NCI-H345 treated with DMSO at 0.1 percent for 48 hours (cell line): ENCODE results near the gene TENM3.

Experiments
- DNase-seq: peaks from one replicate; lab custom pipeline; 2025; ENCODE audit not compliant: unreplicated experiment; lab: John Stamatoyannopoulos, UW

TENM3 gene

DNA sequence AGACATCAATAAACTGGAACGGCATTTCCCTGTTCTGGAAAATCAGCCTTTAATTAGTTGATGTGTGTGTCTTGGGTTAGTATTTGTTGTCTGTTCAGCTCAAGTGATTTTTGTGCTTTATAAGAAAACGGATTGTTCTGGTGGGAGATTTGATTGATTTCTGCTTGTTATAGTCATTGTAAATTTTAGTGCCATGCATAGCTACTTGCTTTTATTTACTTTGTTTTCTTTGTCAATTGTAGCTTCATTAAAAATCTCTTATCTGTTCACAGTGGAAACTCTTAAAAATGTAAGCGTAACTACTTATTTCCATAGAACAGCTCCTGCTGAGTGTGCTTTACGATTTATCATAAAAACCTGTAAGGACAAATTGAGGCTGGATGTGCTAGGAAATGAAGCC, 253.2 kb downstream of the TENM3 start:
- no peak for DNase-seq

GRCh38 chr4:182502064-182502463, 258.9 kb downstream of the TENM3 start:
- no peak for DNase-seq

DNA sequence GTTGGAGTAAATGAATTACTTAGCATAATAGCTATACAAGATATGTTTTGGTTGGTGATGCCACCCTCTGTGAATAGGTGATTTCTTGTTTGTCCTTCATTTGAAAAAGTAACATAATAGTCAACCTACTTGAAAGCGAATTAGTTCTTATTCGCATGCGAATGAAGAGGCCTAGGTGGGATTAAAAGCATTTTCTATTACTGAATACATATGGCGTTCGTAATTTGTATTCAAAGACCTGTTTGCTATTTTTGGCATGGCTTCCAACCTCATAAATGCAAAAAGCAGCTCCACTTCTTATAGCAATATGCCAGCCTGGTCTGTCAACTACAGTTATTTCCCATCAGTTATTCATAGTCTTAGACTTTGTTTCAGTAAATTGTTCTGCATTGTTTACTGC, 261.3 kb downstream of the TENM3 start:
- no peak for DNase-seq

DNA sequence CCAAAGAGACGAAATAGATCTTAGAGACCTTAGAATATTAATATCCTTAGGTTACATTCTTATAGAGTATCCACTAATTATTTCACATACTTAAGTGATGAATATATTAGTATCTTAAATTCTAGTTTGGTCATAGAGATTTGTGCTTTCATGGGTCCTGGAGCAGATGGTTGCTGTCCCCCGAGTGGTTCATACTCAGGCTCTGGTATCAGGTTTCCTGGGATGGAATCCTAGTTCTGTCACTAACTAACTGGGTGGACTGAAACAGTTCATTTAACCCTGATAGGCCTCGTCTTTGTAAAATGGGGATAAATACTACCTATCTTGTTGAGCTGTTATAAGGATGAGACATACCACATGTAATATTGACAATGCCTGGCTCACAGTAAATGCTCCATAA, 264.6 kb downstream of the TENM3 start:
- DNase-seq: no peak

GRCh38 chr4:182510836-182511235, 267.6 kb downstream of the TENM3 start:
- DNase-seq: no peak

- DNase-seq: no peak
These were observed 270.5 kb downstream of the TENM3 start for GRCh38 chr4:182513587-182514291.

DNA sequence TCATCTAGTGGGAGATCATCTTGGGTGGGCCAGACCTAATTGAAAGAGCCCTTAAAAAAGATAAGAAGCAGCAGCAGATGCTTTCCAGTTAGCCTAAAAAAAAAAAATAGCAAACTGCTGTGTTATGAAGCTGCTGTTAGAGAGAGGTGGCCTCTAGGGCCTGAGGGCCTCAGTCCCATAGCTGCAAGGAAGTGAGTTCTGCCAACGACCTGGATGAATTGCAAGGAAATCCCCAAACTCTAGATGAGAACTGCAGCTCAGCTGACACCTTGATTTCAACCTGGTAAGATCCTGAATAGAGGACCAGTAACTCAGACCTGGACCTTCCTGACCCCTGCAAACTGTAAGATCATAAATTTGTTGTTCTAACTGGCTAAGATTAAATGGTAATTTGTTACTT, 275.2 kb downstream of the TENM3 start:
- DNase-seq: no peak

DNA sequence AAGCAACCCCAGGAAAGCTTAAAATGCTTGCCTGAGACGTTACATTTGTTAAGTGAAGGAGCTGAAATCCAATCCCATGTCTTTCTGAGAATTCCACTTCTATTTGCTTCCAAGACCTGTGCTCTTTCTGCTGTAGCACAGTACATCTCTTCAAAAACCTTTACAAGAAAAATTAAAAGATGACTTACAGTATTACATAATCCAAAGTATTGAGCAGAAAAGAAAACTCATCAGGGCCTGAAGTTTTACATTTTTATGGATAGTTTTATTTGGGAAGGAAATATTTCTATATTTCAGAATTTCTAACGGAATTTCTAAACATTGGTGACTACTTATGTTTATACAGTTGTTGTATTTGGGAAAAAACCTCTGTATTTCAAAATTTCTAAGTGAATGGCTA, 276.3 kb downstream of the TENM3 start:
- no peak for DNase-seq

DNA sequence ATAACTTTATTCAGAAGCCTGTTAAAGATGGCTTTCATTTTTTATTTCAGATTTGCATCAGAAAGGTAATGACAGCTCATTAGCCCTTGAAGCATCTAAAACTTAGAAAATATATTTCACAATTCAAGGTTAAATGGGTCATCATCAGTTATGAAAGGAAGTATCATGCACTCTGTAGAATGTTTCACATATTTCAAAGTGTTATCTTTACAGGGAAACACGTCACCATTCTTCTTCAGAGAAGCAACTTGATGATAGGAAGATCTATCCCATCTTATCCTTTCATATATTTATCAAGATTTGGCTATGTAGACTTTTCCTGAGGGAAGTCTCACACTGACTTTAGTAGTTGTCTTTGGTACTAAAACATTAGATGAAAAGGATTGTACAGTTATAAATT, 277.8 kb downstream of the TENM3 start:
- DNase-seq: no peak

GRCh38 chr4:182528819-182529218, 285.6 kb downstream of the TENM3 start:
- DNase-seq: no peak

GRCh38 chr4:182530451-182530850, 287.2 kb downstream of the TENM3 start:
- DNase-seq: no peak

DNA sequence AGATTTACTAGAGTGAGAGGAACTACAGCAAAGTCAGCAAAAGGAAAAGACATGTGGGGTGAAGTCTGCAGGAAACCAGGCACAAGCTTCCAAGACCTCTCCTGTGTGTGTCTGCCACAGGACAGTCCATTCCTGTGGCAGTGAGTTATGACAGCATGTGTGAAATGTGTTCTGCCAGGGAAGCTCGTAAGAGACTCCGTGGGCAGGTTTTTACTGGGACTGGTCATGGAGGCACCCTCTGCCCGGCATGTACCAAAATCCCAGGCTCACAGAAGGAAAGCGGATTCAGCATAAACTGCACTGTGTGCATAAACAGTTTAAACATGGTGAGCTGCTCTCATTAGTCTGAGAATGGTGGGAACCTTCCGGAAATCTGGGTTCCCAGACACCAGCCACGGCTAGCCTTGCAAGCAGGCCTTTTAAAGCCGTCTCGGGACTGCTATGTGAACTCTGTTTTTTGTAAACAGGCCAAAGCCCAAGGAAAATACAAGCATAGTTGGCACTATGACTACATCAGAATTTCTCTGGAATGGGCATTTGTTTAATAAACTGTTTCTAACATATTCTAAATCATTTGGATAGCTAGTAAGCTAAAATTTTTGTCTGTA, 288.5 kb downstream of the TENM3 start:
- no peak for DNase-seq

DNA sequence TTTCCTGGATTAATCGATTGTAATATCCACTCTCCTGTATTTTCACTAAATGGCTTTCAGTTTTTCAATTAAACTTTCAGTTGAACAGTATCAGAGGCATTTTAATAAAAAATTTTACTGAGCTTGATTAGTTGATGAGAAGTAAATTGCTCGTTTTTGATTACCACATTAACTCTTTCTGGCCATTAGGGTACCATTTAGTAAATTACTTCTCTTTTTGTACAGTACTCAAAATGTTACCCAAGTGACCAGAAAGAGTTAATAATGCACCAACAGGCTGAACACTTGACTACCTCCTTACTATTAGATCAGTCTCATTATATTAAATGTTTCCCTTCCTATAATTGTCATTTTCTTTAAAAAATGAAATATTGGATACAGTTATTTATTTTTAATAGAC, 289.2 kb downstream of the TENM3 start:
- DNase-seq: no peak

DNA sequence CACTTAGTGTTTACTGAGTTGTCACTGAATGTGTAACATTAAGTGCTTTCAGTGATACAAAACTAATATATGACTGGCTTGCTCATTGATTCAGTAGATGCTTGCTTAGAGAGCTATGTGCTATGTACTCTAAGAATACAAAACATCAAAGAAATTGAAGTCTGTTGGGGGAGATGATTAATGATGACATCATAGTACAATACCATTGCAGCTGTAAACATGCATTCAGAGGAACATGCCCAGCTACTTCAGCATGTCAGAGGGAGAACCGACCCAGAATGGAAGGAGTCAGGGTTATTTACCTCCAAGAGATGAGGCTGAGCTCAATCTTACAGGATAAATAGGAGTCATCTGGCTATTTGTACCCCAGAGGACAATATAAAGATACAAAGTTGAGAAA, 290.8 kb downstream of the TENM3 start:
- DNase-seq: no peak

GRCh38 chr4:182536221-182536811, 293.1 kb downstream of the TENM3 start:
- no peak for DNase-seq

DNA sequence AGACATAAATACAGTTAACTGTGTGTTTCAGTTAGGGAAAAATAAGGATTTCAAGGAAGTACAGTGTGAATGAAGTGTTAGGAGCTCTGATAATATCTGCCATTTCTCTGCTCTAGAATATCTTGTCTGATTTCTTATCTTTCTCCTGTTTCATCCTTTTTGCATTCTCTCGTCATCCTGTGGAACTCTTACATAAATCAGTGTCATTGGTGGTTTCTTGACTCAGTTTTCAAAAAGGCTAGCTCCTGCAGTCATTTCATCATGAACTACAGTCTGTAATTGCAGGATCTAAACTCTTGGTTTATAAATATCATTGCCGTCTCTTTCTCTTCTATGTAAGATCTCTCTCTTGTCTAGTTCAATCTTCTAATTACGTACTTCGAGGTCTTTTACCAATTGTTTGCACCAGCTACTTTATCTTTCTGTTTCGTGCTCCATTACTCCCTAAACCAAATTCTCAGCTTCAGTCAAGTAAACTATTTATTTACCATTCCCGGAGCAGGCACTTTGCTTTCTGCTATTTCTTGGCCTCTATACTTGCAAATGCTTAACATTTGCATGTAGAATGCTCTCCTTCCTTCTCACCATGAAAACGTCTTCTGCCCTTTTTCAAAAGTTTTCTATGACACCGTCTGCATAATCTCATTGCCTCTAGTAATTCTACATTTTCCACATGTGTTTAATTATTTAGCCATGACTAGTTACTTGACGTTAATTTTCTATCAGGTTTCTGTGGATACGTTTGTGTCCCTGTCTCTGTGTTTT, 294.0 kb downstream of the TENM3 start:
- no peak for DNase-seq

DNA sequence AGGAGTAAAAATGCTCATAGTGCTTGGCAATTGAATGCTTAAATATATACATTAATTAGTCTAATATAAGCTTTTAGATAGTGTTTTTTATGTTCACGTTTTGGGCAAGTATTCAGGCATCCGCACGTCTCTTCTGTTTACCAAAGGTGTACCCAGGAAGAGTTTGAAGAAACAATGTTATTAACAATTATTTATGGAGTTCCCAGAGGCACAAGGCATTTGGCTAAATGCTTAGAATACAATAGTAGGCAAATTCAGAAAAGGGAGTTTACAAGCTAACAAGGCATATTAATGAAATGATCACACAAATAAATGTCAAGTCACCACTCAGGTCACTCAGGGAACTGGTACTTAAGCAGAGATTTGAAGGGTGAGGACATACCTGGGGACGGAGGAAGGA, 294.8 kb downstream of the TENM3 start:
- DNase-seq: no peak

DNA sequence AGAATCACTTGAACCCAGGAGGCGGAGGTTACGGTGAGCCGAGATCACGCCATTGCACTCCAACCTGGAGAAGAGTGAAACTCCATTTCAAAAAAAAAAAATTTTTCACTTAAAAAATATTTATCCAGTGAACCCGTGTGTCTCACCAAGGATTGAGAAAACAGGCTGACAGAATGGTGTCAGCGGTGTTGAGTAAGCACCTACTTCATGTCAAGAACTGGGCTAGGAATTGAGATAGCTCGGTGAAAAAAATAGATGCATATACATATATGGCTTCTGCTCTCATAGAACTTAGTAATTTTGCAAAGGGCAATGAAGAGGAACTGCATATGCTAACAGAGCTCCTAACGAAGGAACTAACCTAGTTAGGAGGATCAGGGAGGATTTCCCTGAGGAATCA, 297.3 kb downstream of the TENM3 start:
- DNase-seq: no peak

- DNase-seq: no peak
These were observed 304.2 kb downstream of the TENM3 start for GRCh38 chr4:182547435-182547834.

DNA sequence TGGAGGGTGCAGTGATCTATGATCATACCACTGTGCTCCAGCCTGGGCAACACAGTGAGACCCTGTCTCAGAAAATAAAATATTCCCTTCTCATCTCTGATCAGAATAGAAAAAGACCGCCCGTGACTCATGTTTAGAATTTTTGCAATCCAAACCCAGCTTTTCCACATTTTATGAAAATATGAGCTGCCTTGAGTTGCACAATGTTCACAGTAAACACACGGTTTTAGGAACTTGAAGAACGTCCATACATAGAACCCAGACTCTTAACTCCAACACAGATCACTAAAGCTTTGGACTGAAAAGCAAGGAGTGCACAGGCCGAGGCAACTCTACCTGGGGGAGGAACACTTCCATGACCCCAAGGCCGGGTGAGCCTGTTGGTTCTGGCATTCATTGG, 305.0 kb downstream of the TENM3 start:
- DNase-seq: no peak

DNA sequence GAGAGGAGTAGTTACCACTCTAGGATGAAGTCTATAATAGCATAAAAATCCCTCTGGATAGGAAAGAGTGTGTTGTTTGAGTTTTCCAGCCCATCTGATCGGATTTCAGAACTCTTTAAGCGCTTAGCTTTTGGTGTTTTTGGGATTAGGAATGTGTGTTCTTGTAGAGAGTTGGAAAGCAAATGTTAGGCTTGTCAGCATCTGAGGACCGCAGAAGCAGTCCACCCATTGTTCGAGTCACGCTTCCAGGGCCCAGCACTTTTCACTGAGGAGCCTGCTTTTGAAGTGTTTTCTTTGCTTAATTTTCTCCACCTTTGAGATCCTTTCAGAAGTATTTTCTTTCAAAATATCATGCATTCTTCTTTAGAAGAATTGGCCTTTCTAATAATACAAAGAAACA, 306.2 kb downstream of the TENM3 start:
- no peak for DNase-seq

GRCh38 chr4:182552948-182553347, 309.7 kb downstream of the TENM3 start:
- no peak for DNase-seq
